Astrocyte of the hippocampus (primary cell): Measurements from ENCODE around the gene SLC2A5.
"Not testable (repeated sequence)": the region's sequence is repeated elsewhere in the genome, so short reads cannot be mapped to it uniquely, and the experiment has no call there.

Source experiments
- DNase-seq: peaks from one replicate; pipeline ENCODE4 v3.0.0; 2011; ENCODE audit warnings: low read depth, low spot score

SLC2A5 gene, protein sequence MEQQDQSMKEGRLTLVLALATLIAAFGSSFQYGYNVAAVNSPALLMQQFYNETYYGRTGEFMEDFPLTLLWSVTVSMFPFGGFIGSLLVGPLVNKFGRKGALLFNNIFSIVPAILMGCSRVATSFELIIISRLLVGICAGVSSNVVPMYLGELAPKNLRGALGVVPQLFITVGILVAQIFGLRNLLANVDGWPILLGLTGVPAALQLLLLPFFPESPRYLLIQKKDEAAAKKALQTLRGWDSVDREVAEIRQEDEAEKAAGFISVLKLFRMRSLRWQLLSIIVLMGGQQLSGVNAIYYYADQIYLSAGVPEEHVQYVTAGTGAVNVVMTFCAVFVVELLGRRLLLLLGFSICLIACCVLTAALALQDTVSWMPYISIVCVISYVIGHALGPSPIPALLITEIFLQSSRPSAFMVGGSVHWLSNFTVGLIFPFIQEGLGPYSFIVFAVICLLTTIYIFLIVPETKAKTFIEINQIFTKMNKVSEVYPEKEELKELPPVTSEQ

DNA sequence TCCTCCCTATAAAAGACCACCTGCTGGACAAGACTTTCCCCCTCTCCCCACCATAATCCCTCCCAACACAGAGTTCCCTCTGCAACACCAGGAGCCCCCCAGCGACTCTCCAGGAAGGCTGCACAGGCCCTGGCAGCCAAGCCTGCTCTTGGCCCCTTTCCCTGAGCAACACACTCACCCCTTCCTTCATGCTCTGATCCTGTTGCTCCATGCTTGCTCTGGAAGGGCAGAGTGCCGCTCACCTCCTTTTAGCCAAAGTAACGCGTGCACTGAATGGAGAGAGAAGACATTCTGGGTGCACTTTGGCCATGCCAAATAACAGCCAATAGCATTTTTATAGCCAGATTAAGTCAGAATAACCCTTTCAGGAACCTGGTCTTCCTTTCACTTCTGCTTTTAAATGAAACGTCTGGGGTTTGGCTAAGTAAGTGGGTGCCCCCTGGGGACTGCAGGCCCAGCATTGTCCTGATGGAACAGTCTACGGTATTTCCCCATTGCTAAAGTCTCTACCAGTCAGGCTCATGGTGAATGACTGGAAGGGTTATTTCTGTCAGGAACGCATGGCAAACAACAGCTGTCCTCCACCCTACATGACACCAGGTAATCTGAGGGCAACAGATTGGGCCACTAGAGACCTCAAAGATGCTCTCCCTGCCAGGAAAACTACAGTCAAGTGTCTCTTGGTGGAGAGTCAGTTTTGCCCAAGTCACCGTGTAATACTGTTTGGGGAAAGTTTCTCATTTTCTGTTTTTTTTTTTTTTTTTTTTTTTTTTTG is at the start of gene SLC2A5:
Gene SLC2A5 (minus strand): TSS at position 310 of the 775 bp plus-strand sequence. CDS start 99 bp downstream, at position 211.
- DNase-seq: no peak

DNA sequence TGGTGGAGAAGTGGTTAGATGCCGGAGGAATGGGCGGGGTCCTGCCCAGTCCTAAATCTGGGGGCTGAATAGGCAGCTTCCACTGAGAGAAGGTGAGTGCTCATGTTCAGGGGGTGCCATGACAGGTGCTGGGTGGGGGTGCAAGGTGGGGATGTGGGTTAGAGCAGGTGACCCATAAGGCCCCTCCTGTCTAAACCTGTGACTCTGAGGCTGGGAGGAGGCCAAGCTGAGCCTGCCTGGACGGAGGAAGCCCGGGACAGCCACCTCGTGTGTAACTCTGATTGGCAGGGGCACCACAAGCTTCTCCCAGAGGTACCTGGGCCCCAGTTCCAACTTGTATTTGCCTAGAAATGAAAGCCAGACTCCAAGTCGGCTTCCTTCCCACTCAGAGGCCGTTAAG is 48.8 kb upstream of the SLC2A5 start:
- no peak for DNase-seq

- DNase-seq: no peak
Observed at GRCh38 chr1:9115351-9116205, 46.1 kb upstream of the SLC2A5 start.

GRCh38 chr1:9112961-9113880 is 43.8 kb upstream of the SLC2A5 start:
- no peak for DNase-seq

- no peak for DNase-seq
Observed at GRCh38 chr1:9111957-9112356, 42.5 kb upstream of the SLC2A5 start.

DNA sequence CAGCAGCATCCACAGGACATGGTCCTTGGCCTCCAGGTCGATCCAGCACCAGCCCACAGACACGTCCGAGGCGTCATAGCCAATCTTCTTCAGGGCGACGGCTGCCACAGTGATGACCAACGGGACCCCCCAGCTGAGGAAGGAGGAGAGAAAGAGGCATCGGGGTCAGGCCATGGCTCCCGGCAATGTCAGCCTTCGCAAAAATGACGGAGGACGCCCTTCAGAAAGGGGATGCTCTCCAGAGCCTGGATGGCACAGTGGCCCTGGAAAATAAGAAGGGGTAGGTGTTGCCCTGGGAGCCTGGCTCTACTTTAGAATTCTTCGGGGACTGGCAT is 41.9 kb upstream of the SLC2A5 start:
- no peak for DNase-seq

DNA sequence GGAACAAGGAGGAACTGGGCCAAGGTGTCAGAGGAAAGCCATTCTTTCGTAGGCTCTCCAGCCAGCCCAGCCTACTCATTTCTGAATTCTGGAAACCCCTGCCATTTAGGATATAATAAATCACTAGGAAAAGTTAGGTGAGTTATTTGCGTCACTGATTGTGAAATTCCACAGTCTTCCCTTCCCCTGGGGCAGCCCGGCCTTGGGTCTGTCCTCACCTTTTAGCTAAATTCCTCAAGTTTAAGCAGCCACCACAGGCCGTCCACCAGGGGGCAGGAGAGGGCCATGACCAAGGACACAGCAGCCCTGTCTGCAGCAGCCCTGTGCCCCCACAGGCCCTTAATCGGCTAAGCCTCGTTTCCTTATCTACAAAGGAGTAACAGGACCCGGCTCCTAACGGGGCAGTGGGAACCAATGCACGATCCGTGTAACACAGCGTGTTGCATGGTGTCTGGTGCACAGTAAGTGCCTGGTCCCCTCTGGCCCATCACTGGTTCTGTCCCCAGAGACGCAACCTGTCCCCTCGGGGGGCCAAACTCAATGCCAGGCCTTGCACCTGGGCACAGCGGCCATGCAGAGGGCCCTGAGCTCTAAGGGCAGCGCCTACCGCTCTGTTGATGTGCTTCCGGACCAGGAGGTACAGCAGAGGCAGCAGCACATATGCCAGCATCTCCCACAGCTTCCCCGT is 41.4 kb upstream of the SLC2A5 start:
- DNase-seq: peak; percentile 94

GRCh38 chr1:9108056-9108665 is 38.7 kb upstream of the SLC2A5 start:
- no peak for DNase-seq

GRCh38 chr1:9107136-9107535 is 37.7 kb upstream of the SLC2A5 start:
- DNase-seq: peak; percentile 32

DNA sequence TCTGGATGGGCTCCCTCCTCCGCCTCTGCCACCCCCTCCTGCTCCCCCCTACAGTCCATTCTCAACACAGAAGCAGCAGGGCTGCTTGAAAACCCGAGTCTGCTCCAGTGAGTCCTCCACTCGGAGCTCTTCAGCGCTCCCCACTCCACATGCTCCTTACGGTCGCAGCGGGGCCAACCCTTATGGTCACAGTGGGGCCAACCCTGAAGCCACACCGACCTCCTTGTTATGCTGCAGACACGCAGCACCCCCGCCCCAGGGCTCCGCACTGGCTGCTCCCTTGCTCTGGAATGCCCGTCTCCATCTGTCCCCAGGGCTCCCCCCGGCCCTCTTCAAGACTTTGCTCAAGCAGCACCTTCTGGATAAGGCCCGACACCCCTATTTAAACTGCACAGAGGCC is 36.9 kb upstream of the SLC2A5 start:
- DNase-seq: no peak

GRCh38 chr1:9105336-9105867 is 36.0 kb upstream of the SLC2A5 start:
- no peak for DNase-seq

DNA sequence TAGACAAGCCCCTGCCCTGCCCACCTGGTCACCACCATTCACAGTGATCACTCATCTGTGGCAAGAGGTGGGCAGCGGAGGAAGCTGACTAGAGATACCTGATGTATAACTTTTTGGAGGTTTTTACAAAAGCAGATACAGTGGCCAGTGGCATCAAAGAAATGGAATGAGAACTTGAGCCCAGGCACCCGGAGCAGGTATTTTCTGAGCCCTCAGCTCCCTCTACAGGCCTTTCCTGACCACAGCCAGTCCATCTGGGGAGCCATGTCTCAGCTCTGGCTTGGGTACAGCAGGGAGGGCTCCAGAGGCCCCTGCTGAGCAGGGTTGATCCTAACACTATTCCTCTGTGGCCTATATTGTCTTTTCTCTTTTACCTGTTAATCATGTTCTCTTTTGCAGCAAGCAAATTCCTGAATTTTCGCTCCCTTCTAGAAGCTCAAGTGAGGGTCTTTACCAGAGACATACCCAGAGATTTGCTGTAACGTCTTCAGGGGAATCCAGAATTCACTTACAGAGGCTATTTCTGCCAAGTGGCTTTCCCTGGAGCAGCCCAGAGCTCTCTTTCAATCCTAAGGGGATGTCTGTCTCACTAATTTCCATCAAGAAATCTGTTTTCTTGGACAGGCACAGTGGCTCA is 32.2 kb upstream of the SLC2A5 start:
- peak; percentile 82 for DNase-seq

- peak; percentile 28 for DNase-seq
Observed at GRCh38 chr1:9100471-9101043, 31.1 kb upstream of the SLC2A5 start.

- no peak for DNase-seq
Observed at GRCh38 chr1:9099555-9099954, 30.1 kb upstream of the SLC2A5 start.

- DNase-seq: no peak
Observed at GRCh38 chr1:9097947-9098705, 28.7 kb upstream of the SLC2A5 start.

DNA sequence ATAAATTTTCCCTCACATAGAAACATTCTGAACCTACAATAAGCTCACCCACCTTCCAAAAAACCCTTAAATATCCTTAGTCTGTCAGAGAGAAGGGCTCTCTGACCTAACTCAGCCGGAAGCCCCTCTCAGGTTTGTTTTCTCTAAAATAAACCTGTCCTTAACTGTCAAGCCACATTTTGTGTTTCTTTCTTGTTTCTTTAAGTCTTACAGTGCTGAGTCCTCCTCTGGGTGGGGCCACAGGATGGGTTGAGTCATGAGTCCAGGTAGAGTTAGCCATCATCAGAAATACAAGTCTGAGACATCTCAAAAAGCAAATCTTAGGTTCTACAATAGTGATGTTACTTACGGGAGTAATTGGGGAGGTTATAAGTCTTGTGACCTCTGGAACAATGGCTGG is 26.4 kb upstream of the SLC2A5 start:
- no peak for DNase-seq

GRCh38 chr1:9093996-9094595 is 24.7 kb upstream of the SLC2A5 start:
- not testable (repeated sequence) for DNase-seq
